Measurements from ENCODE around the gene ESRRB.

The ESRRB gene

DNA sequence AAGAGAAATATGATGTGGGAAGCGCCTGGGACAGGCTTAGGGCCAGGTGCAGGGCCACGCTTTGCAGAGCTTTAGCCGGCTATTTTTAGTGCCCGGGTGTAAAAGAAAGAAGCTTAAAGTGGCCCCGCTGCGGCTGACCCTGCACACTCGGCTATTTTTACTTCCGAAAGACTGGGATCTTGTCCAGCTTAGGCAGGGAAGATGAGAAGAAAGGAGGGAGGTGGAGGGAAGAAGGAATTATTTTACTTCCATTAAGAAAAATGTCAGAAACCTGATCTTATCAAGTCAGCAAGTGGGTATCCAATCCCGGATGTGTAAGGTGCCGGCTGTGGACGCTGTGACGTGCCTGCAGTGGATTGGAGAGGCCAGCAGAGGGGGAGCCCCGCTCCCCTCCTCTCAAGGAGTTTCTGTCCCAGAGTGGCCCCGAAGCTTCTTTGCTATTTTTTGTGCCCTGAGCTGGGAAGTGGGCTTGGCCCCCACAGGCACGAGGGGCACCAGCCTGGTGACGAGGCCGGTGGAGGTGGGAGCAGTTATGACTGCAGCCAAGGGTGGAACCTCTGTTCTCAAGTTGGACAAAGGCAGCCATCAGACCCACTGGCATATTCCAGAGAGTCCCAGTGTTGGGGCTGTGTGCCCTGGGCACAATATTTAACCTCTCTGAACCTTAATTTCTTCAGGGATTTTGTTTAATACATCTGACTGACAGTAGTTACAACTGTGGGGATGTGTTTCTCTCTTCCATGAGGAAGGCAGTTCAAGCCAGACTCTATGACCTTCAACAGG is 97.7 kb downstream of the ESRRB start:
- no peaks in the 10 kb centered on the region for H3K9me3 ChIP-seq (ENCODE audit: control insufficient read depth in 2 of 2, low read length in 2 of 2)
- H3K4me3 ChIP-seq (ENCODE audit: low read length in 2 of 2): peak overlapping the region; percentile 36 to 65
- H3K9ac ChIP-seq (ENCODE audit: low read length in 2 of 2): peak overlapping the region in 1 of 2 donors; percentile 29
- H3K36me3 ChIP-seq (ENCODE audit: control insufficient read depth in 2 of 2, insufficient read depth in 2 of 2, low read length in 2 of 2): no peaks in the 10 kb centered on the region
- no peaks in the 10 kb centered on the region for H3K27me3 ChIP-seq (ENCODE audit: control insufficient read depth in 1 of 2, insufficient read depth in 2 of 2, low read length in 2 of 2)
- no peak overlapping the region for H3K27ac ChIP-seq (ENCODE audit: low read length)
- peaks cover 6% of the 10 kb centered on the region for H3K4me1 ChIP-seq (ENCODE audit: control insufficient read depth, insufficient read depth, low read length)

DNA sequence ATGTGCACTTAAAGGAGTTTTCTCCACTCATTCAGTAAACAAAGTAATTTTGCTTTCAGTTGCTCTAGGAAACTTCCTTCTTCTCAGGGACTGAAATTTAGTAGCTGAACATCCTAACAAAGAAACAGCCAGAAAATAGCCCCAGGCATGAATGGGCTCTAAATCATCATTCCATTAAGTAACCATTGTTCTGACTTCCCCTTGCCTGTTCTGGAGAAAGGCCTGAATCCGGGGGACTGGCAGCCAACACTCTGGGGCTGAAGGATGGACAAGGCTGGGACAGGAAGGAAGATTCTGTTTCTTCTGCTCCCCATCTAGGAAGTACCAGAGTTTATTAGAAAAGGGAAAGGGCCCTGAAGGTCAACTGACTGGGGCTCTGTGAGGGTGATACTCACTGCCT is 104.5 kb downstream of the ESRRB start:
- Histone ChIP-seq H3K27me3 (ENCODE audit: control insufficient read depth in 1 of 2, insufficient read depth in 2 of 2, low read length in 2 of 2) (no peaks in the 10 kb centered on the region), H3K9me3 (ENCODE audit: control insufficient read depth in 2 of 2, low read length in 2 of 2) (no peaks in the 10 kb centered on the region), H3K4me3 (ENCODE audit: low read length in 2 of 2) (no peak overlapping the region), H3K9ac (ENCODE audit: low read length in 2 of 2) (no peak overlapping the region), H3K36me3 (ENCODE audit: control insufficient read depth in 2 of 2, insufficient read depth in 2 of 2, low read length in 2 of 2) (no peaks in the 10 kb centered on the region), H3K27ac (ENCODE audit: low read length) (no peak overlapping the region), H3K4me1 (ENCODE audit: control insufficient read depth, insufficient read depth, low read length) (no peaks in the 10 kb centered on the region)

DNA sequence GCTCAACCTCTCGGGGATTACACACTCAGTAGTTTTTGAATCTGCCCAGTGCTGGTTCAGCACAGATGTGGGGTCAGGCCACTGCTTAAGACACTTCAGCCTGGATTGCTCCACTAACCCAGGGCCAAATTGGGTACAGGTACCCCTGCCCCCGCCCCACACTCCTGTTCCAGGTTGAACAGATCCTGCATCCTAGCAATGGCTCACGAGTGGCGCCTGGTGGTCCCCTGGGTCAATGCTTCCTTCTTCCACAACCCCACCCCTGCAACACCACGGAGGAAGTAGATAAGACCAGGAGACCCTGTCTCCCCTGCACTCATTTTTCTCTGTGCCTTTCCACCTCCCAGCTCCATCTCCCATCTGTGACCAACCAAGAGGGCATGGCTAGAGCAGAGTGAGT is 108.4 kb downstream of the ESRRB start:
- H3K9ac ChIP-seq (ENCODE audit: low read length in 2 of 2): no peak overlapping the region
- no peak overlapping the region for H3K27ac ChIP-seq (ENCODE audit: low read length)
- no peaks in the 10 kb centered on the region for H3K9me3 ChIP-seq (ENCODE audit: control insufficient read depth in 2 of 2, low read length in 2 of 2)
- no peaks in the 10 kb centered on the region for H3K36me3 ChIP-seq (ENCODE audit: control insufficient read depth in 2 of 2, insufficient read depth in 2 of 2, low read length in 2 of 2)
- H3K4me1 ChIP-seq (ENCODE audit: control insufficient read depth, insufficient read depth, low read length): no peaks in the 10 kb centered on the region
- H3K4me3 ChIP-seq (ENCODE audit: low read length in 2 of 2): no peak overlapping the region
- H3K27me3 ChIP-seq (ENCODE audit: control insufficient read depth in 1 of 2, insufficient read depth in 2 of 2, low read length in 2 of 2): no peaks in the 10 kb centered on the region

DNA sequence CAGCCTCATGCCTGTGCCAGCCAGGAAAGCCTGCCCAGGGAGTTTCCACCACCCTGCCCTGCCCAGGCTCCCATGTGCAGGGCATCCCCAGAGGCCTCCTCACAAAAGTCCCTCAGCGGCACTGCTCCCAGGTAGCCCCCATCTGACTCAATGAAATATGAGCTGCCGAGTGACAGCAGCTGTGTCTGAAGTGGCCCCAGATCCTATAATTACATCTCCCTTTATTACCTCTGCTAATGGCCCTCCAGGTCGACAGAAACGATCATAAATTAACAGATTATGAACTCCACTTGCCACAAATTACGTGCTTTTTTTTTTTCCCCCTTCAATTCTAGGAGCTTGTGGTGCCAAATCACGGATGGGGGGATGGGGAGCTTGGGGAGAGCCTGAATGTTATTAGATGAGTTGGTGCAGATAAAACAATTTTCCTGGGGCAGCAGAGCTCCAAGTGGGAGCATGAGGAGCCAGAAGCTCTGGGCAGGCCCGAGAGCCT is 110.4 kb downstream of the ESRRB start:
- H3K4me1 ChIP-seq (ENCODE audit: control insufficient read depth, insufficient read depth, low read length): no peaks in the 10 kb centered on the region
- H3K9me3 ChIP-seq (ENCODE audit: control insufficient read depth in 2 of 2, low read length in 2 of 2): no peaks in the 10 kb centered on the region
- H3K4me3 ChIP-seq (ENCODE audit: low read length in 2 of 2): no peak overlapping the region
- H3K27me3 ChIP-seq (ENCODE audit: control insufficient read depth in 1 of 2, insufficient read depth in 2 of 2, low read length in 2 of 2): no peaks in the 10 kb centered on the region
- no peak overlapping the region for H3K27ac ChIP-seq (ENCODE audit: low read length)
- H3K36me3 ChIP-seq (ENCODE audit: control insufficient read depth in 2 of 2, insufficient read depth in 2 of 2, low read length in 2 of 2): no peaks in the 10 kb centered on the region
- no peak overlapping the region for H3K9ac ChIP-seq (ENCODE audit: low read length in 2 of 2)

DNA sequence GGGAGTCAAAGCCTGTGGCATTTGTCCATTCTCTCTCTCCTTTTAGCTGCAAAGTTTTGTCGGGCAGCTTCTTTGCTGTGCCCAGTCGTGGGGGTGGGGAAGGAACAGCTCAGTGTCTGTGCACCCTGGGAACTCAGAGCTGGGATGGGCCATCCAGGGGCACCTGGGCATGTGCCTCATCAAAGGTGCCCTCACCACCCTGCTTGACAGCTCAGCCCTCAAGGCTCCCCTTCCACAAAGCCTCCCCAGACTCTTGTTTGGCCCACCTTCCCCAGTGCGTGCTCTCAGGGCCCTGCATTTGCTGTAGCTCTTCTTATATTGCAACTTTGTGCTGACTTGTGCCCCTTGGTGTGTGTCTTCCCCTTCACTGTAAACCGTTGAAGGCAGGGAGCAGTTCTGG is 112.6 kb downstream of the ESRRB start:
- H3K27ac ChIP-seq (ENCODE audit: low read length): no peak overlapping the region
- H3K36me3 ChIP-seq (ENCODE audit: control insufficient read depth in 2 of 2, insufficient read depth in 2 of 2, low read length in 2 of 2): no peaks in the 10 kb centered on the region
- H3K27me3 ChIP-seq (ENCODE audit: control insufficient read depth in 1 of 2, insufficient read depth in 2 of 2, low read length in 2 of 2): peaks cover 0 to 2% of the 10 kb centered on the region in 2 donors
- H3K9ac ChIP-seq (ENCODE audit: low read length in 2 of 2): no peak overlapping the region
- no peaks in the 10 kb centered on the region for H3K4me1 ChIP-seq (ENCODE audit: control insufficient read depth, insufficient read depth, low read length)
- peaks cover 0 to under 1% of the 10 kb centered on the region in 2 donors for H3K9me3 ChIP-seq (ENCODE audit: control insufficient read depth in 2 of 2, low read length in 2 of 2)
- no peak overlapping the region for H3K4me3 ChIP-seq (ENCODE audit: low read length in 2 of 2)

DNA sequence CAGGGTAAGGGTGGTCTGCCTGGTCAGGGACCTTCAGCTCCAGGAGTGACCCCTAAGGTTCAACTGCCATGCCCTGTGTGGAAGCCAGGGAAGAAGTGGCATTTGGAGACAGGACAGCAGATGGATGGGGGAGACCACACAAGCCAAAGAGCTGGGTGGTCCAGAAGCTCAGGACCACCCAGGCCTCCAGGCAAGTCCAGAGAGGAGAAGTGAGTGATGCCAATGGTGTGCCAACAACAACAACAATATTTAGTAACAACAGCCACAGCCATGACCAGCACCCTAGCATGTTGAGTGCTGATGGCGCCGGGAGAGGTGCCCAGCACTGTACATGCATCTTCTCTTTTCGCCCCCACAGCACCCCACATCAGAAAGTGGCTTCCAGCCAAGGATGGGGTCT is 113.7 kb downstream of the ESRRB start:
- H3K36me3 ChIP-seq (ENCODE audit: control insufficient read depth in 2 of 2, insufficient read depth in 2 of 2, low read length in 2 of 2): no peaks in the 10 kb centered on the region
- no peak overlapping the region for H3K27ac ChIP-seq (ENCODE audit: low read length)
- no peak overlapping the region for H3K4me3 ChIP-seq (ENCODE audit: low read length in 2 of 2)
- peaks cover 0 to 4% of the 10 kb centered on the region in 2 donors for H3K9me3 ChIP-seq (ENCODE audit: control insufficient read depth in 2 of 2, low read length in 2 of 2)
- H3K9ac ChIP-seq (ENCODE audit: low read length in 2 of 2): no peak overlapping the region
- H3K27me3 ChIP-seq (ENCODE audit: control insufficient read depth in 1 of 2, insufficient read depth in 2 of 2, low read length in 2 of 2): peaks cover 0 to 2% of the 10 kb centered on the region in 2 donors
- H3K4me1 ChIP-seq (ENCODE audit: control insufficient read depth, insufficient read depth, low read length): no peaks in the 10 kb centered on the region

DNA sequence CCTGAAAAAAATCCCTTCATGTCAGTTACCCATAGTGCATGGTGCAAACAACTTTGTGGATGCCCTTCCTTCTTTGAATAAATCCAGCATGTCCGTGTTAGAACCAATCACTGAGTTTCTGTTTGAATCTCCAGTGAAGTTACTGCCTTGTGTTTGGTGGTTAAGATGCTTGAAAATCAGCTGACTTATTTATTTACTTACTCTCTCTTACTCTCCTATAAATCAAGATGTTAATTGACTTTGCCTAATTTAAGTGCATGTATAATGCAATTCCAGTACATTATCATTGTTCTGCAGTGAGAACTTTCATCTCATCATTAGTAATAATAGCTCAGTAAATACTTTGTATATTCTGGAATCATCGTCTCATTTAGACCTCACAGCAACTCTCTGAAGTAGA is 114.2 kb downstream of the ESRRB start:
- no peaks in the 10 kb centered on the region for H3K36me3 ChIP-seq (ENCODE audit: control insufficient read depth in 2 of 2, insufficient read depth in 2 of 2, low read length in 2 of 2)
- peaks cover 0 to 4% of the 10 kb centered on the region in 2 donors for H3K9me3 ChIP-seq (ENCODE audit: control insufficient read depth in 2 of 2, low read length in 2 of 2)
- no peaks in the 10 kb centered on the region for H3K4me1 ChIP-seq (ENCODE audit: control insufficient read depth, insufficient read depth, low read length)
- H3K4me3 ChIP-seq (ENCODE audit: low read length in 2 of 2): no peak overlapping the region
- peaks cover 0 to 2% of the 10 kb centered on the region in 2 donors for H3K27me3 ChIP-seq (ENCODE audit: control insufficient read depth in 1 of 2, insufficient read depth in 2 of 2, low read length in 2 of 2)
- H3K9ac ChIP-seq (ENCODE audit: low read length in 2 of 2): no peak overlapping the region
- H3K27ac ChIP-seq (ENCODE audit: low read length): no peak overlapping the region

DNA sequence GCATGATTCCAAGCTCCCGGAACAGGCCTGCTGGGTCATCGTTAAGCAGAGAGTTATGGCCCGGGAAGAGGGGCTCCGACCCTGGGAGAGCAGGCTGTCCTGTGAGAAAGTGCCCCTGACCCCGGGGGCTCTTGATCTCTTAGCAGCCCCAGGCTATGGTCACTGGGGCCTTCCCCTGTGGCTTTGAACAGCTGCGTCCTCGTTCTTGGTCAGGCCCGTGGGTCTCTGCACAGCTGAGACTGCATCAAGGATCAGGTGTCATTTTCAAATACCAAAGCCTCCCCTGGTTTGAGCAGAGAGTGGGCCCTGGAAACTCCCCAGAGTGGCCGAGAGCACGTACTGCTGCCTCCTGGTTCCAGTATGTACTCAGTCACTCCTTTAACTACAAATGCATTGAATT is 114.8 kb downstream of the ESRRB start:
- no peak overlapping the region for H3K4me3 ChIP-seq (ENCODE audit: low read length in 2 of 2)
- no peaks in the 10 kb centered on the region for H3K4me1 ChIP-seq (ENCODE audit: control insufficient read depth, insufficient read depth, low read length)
- H3K9ac ChIP-seq (ENCODE audit: low read length in 2 of 2): no peak overlapping the region
- peaks cover 0 to 2% of the 10 kb centered on the region in 2 donors for H3K27me3 ChIP-seq (ENCODE audit: control insufficient read depth in 1 of 2, insufficient read depth in 2 of 2, low read length in 2 of 2)
- H3K27ac ChIP-seq (ENCODE audit: low read length): no peak overlapping the region
- peaks cover 0 to 4% of the 10 kb centered on the region in 2 donors for H3K9me3 ChIP-seq (ENCODE audit: control insufficient read depth in 2 of 2, low read length in 2 of 2)
- H3K36me3 ChIP-seq (ENCODE audit: control insufficient read depth in 2 of 2, insufficient read depth in 2 of 2, low read length in 2 of 2): no peaks in the 10 kb centered on the region

DNA sequence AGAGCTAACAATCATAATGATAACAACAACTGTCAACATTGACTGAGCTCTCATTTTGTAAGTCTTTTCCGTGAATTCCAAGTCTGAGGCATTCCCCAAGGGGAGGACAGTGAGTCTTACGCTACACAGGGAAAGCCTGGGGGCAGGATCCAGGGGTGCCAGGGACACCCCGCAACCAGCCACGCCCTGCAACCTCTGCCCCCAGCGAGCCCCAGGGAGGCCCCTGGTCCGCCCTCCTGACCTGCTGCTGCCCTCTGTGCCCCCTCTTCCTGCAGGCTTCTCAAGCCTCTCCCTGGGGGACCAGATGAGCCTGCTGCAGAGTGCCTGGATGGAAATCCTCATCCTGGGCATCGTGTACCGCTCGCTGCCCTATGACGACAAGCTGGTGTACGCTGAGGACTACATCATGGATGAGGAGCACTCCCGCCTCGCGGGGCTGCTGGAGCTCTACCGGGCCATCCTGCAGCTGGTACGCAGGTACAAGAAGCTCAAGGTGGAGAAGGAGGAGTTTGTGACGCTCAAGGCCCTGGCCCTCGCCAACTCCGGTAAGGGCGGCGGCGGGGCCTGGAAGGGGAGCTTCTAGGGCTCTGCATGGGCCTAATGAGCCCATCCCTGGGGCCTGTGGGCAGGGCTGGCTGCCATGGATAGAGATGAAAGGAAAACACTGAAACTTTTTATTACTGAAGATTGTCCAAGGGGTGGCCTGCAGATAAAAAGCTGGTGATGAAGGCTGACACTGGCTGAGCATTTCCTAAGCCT is 115.4 kb downstream of the ESRRB start:
- H3K4me3 ChIP-seq (ENCODE audit: low read length in 2 of 2): no peak overlapping the region
- H3K9me3 ChIP-seq (ENCODE audit: control insufficient read depth in 2 of 2, low read length in 2 of 2): peaks cover 0 to 4% of the 10 kb centered on the region in 2 donors
- no peaks in the 10 kb centered on the region for H3K4me1 ChIP-seq (ENCODE audit: control insufficient read depth, insufficient read depth, low read length)
- peaks cover 0 to 2% of the 10 kb centered on the region in 2 donors for H3K27me3 ChIP-seq (ENCODE audit: control insufficient read depth in 1 of 2, insufficient read depth in 2 of 2, low read length in 2 of 2)
- no peaks in the 10 kb centered on the region for H3K36me3 ChIP-seq (ENCODE audit: control insufficient read depth in 2 of 2, insufficient read depth in 2 of 2, low read length in 2 of 2)
- no peak overlapping the region for H3K27ac ChIP-seq (ENCODE audit: low read length)
- no peak overlapping the region for H3K9ac ChIP-seq (ENCODE audit: low read length in 2 of 2)

DNA sequence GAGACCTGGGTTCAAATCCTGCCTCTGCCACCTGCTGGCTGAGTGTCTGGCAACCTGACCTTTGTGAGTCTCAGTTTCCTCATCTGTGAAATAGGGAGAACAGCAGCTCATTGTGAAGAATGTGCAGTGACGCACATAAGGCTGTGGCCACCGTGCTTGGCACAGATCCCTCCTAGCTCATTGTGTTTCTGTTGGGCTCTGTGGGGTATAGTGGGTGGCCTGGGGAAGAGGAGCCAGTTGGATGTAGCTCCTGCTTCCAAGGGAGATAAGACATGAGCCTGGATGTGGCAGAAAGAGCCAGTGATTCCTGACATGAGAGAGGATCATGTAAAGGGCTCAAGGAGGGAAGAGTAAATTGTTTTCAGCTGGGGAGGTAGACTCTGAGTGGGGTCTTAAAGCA is 120.0 kb downstream of the ESRRB start:
- Histone ChIP-seq H3K9ac (ENCODE audit: low read length in 2 of 2) (no peak overlapping the region), H3K9me3 (ENCODE audit: control insufficient read depth in 2 of 2, low read length in 2 of 2) (peaks cover 0 to 4% of the 10 kb centered on the region in 2 donors), H3K4me3 (ENCODE audit: low read length in 2 of 2) (no peak overlapping the region), H3K27me3 (ENCODE audit: control insufficient read depth in 1 of 2, insufficient read depth in 2 of 2, low read length in 2 of 2) (peaks cover 0 to 4% of the 10 kb centered on the region in 2 donors), H3K27ac (ENCODE audit: low read length) (no peak overlapping the region), H3K36me3 (ENCODE audit: control insufficient read depth in 2 of 2, insufficient read depth in 2 of 2, low read length in 2 of 2) (no peaks in the 10 kb centered on the region), H3K4me1 (ENCODE audit: control insufficient read depth, insufficient read depth, low read length) (no peaks in the 10 kb centered on the region)

DNA sequence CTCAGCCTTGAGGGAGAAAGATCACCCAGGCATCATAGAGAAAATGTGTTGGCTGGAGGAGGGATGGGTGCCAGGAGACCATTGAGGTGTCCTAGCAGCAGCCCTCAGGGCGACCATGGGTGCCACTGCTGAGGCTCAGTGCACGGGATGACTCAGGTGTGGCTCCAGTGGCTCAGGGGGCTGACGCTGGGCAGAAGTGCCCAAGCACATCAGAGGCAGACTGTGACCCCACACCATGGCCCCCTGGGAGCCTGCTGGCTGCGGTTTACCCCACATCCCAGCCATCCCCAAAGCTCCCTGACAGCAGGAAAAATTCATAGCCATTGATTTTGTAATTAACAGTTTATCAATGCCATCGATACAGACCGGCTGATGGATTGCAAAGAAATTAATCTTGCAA is 120.7 kb downstream of the ESRRB start:
- Histone ChIP-seq H3K27ac (ENCODE audit: low read length) (no peak overlapping the region), H3K36me3 (ENCODE audit: control insufficient read depth in 2 of 2, insufficient read depth in 2 of 2, low read length in 2 of 2) (no peaks in the 10 kb centered on the region), H3K4me3 (ENCODE audit: low read length in 2 of 2) (no peak overlapping the region), H3K9ac (ENCODE audit: low read length in 2 of 2) (no peak overlapping the region), H3K4me1 (ENCODE audit: control insufficient read depth, insufficient read depth, low read length) (no peaks in the 10 kb centered on the region), H3K9me3 (ENCODE audit: control insufficient read depth in 2 of 2, low read length in 2 of 2) (peaks cover 0 to 4% of the 10 kb centered on the region in 2 donors), H3K27me3 (ENCODE audit: control insufficient read depth in 1 of 2, insufficient read depth in 2 of 2, low read length in 2 of 2) (peaks cover 0 to 4% of the 10 kb centered on the region in 2 donors)
